LNCaP clone FGC (cell line): Measurements from ENCODE around the gene GPR119.
"Not testable (repeated sequence)": the region's sequence is repeated elsewhere in the genome, so short reads cannot be mapped to it uniquely, and the experiment has no call there.

Source experiments
- DNase-seq: peaks from one replicate; pipeline ENCODE4 v3.0.0-alpha.2; 2011; ENCODE audit warnings: low read depth
- H3K4me3 ChIP-seq: 2 replicates; pipeline ENCODE4 v1.5.1; 2011; ENCODE audit warnings: mild to moderate bottlenecking, low read depth, low read length, control low read depth
- TF ChIP-seq, protein P1 (sequence below): IDR thresholded peaks from 2 replicates; pipeline ENCODE4 v1.5.1; 2012; ENCODE audit warnings: mild to moderate bottlenecking; ENCODE audit not compliant: control insufficient read depth, insufficient read depth; ENCODE audit errors: extremely low read depth

The GPR119 gene

DNA sequence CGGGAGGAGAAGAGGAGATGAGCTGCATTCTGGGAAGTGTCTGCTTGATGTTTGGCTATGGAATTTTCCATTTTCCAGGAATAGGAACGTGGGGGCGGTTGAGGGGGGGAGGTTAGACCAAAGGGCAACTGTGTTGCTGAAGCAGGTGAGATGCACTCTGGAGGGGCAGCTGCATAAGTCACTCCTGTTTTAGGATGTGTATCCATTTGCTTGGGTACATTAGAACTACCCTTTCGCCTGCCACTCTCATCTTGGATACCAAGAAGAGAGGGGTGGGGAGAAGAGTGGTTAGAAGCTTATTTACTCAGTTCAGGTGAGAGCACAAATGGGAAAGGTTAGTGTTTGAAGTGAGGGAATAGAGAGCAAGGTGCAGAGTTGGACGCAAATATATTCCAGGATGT is 934 bp upstream of the GPR119 start:
- no peak for DNase-seq
- H3K4me3 ChIP-seq: no peak overlapping the region
- TF ChIP-seq, protein P1, sequence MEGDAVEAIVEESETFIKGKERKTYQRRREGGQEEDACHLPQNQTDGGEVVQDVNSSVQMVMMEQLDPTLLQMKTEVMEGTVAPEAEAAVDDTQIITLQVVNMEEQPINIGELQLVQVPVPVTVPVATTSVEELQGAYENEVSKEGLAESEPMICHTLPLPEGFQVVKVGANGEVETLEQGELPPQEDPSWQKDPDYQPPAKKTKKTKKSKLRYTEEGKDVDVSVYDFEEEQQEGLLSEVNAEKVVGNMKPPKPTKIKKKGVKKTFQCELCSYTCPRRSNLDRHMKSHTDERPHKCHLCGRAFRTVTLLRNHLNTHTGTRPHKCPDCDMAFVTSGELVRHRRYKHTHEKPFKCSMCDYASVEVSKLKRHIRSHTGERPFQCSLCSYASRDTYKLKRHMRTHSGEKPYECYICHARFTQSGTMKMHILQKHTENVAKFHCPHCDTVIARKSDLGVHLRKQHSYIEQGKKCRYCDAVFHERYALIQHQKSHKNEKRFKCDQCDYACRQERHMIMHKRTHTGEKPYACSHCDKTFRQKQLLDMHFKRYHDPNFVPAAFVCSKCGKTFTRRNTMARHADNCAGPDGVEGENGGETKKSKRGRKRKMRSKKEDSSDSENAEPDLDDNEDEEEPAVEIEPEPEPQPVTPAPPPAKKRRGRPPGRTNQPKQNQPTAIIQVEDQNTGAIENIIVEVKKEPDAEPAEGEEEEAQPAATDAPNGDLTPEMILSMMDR: no peak

DNA sequence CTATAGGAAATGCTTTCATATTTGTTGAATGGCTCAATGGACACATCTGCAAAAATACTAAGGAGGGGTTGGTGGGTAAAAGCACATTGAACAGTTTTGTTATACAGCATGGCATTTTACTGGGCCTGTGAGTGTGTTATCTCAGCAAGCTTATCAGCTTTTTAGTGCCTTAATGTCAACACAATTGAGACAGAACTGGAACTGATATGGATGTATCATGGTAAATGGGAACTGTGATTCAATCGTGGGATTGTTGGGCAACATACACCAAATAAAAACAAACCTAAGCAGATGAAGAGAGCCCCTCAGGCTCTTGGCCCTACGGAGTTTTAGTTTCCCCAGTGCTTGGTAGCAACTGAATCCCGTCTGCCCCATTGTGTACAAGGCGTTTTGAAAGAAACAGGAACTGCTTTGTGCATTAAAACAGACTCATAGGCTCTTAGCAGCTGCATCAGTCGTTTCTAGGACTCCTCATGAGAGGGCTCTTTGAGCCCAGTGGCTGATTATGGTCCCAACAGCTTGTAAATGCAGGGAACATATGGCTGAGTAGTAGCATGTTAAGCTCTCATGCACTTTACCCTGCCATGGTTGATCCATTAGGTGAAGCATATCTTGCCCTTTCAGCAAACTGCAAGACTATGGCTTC is 7.3 kb downstream of the GPR119 start:
- TF ChIP-seq, protein P1: no peak
- H3K4me3 ChIP-seq: no peak overlapping the region
- no peak for DNase-seq

DNA sequence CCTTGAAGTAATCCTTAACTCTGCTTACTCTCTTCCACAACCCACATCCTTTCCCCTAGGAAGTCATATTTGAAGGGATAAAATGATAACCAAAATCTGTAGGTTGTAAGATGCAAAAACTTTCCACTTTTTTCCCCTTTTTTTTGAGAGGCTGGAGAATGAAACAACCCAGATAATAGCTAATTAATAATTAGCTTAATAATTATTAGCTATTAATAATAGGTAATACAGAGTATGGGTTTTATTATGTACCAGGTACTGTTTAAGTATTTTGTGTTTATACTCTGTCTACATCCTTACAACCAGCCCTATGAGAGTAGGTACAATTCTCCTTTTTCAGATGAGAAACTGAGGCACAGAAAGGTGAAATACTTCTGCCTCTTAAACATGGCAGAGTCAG is 9.4 kb downstream of the GPR119 start:
- H3K4me3 ChIP-seq: no peak overlapping the region
- TF ChIP-seq, protein P1: no peak
- DNase-seq: no peak

- H3K4me3 ChIP-seq, DNase-seq: not testable (repeated sequence)
Observed at GRCh38 chrX:130352050-130352449, 33.4 kb downstream of the GPR119 start.

DNA sequence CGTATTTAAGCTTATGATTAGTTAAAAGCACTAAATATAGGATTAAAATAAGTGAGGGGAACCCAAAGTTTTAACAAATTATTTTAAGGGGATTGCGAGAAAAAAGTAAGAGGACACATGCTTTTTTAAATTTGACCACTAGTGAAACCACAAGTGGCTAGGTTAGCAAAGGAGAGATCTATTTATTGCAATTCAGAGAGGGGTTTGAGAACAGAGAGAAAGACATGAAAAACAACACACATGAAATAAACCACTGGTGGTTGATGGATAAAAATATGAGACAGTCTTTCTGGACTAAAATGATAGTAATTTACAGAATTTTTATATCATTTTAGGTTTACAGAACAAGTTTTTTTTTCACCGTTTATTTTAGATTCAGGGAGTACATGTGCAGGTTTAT is 33.9 kb downstream of the GPR119 start:
- no peak for DNase-seq
- H3K4me3 ChIP-seq: no peak overlapping the region
- TF ChIP-seq, protein P1: no peak

DNA sequence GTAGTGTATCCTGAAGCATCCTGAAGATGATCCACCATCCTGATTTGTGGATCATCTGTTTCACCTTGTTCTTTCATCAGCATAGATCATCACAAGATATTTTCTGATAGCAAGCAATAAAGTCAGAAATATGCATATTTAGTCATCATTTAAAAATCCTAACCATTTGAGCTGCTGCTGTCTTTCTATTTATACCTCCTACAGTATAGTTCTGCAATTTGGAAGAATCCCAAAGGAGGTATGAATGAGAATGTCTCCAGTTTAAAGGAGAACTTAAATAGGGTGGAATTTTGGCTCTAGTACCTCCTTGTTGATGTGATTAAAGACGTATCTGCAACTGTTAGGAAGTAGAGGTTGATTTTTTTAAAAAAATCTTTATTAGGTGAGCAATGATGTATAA is 38.2 kb downstream of the GPR119 start:
- TF ChIP-seq, protein P1: no peak
- no peak overlapping the region for H3K4me3 ChIP-seq
- DNase-seq: no peak

GRCh38 chrX:130343411-130343810 is 42.1 kb downstream of the GPR119 start:
- TF ChIP-seq, protein P1: no peak
- H3K4me3 ChIP-seq: no peak overlapping the region
- no peak for DNase-seq
